Nephron (organoid): ENCODE results near the gene NDUFAF5.

Source experiments
- H3K27ac Mint-ChIP-seq, 3 experiments: 2 replicates each; pipeline ENCODE4 v1.8.0; 2020; ENCODE audit warnings: mixed read lengths in 3 of 3, mild to moderate bottlenecking in 2 of 3, moderate library complexity in 1 of 3
- H3K27me3 Mint-ChIP-seq: 2 replicates; pipeline ENCODE4 v1.8.0; 2021; ENCODE audit warnings: low read depth, mild to moderate bottlenecking, moderate library complexity, mixed read lengths
- H3K36me3 Mint-ChIP-seq: 2 replicates; pipeline ENCODE4 v1.8.0; 2020; ENCODE audit warnings: low read depth, mixed read lengths
- H3K4me1 Mint-ChIP-seq: 2 replicates; pipeline ENCODE4 v1.8.0; 2020; ENCODE audit warnings: mixed read lengths
- H3K4me3 Mint-ChIP-seq, 3 experiments: 2 replicates each; pipeline ENCODE4 v1.8.0; 2020; ENCODE audit warnings: mild to moderate bottlenecking in 3 of 3, mixed read lengths in 3 of 3, moderate library complexity in 2 of 3
- H3K9me3 Mint-ChIP-seq: 2 replicates; pipeline ENCODE4 v1.8.0; 2020; ENCODE audit warnings: mixed read lengths
- TF ChIP-seq, protein P1 (sequence below), 3 experiments: fragments of 200-600 bp; sonication (generic); IDR thresholded peaks; one replicate each; pipeline ENCODE4 v1.5.0; 2021; ENCODE audit warnings: antibody characterized with exemption in 3 of 3; ENCODE audit not compliant: unreplicated experiment in 3 of 3

Gene NDUFAF5

DNA sequence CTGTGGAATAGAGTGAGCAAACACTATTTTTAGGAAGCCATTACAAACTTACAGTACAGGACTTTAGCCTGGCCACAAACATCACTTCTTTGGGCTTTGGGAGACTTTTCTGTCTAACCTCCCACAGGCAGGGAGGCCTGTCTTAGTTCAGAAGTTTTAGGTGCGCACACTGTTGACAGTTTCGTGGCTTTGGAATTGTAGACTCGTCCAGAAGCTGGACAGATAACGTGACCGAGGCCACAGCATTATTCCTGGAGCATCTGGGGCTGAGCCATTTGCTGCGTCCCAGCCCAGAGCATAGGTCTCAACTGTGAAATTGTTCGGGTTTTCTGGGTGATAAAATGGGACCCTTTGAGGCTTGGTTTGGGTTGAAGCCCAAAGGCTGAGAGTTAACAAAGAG lies 53.8 kb downstream of the NDUFAF5 start:
- TF ChIP-seq, protein P1, sequence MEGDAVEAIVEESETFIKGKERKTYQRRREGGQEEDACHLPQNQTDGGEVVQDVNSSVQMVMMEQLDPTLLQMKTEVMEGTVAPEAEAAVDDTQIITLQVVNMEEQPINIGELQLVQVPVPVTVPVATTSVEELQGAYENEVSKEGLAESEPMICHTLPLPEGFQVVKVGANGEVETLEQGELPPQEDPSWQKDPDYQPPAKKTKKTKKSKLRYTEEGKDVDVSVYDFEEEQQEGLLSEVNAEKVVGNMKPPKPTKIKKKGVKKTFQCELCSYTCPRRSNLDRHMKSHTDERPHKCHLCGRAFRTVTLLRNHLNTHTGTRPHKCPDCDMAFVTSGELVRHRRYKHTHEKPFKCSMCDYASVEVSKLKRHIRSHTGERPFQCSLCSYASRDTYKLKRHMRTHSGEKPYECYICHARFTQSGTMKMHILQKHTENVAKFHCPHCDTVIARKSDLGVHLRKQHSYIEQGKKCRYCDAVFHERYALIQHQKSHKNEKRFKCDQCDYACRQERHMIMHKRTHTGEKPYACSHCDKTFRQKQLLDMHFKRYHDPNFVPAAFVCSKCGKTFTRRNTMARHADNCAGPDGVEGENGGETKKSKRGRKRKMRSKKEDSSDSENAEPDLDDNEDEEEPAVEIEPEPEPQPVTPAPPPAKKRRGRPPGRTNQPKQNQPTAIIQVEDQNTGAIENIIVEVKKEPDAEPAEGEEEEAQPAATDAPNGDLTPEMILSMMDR (IDR thresholded peaks at IDR 0.05; ENCODE audit: unreplicated experiment in 3 of 3): no peak
- Mint-ChIP-seq H3K27me3 (peaks cover 14% of the 10 kb centered on the region), H3K9me3 (no peaks in the 10 kb centered on the region), H3K4me1 (no peaks in the 10 kb centered on the region), H3K4me3 (no peak overlapping the region), H3K36me3 (no peaks in the 10 kb centered on the region), H3K27ac (no peak overlapping the region)

DNA sequence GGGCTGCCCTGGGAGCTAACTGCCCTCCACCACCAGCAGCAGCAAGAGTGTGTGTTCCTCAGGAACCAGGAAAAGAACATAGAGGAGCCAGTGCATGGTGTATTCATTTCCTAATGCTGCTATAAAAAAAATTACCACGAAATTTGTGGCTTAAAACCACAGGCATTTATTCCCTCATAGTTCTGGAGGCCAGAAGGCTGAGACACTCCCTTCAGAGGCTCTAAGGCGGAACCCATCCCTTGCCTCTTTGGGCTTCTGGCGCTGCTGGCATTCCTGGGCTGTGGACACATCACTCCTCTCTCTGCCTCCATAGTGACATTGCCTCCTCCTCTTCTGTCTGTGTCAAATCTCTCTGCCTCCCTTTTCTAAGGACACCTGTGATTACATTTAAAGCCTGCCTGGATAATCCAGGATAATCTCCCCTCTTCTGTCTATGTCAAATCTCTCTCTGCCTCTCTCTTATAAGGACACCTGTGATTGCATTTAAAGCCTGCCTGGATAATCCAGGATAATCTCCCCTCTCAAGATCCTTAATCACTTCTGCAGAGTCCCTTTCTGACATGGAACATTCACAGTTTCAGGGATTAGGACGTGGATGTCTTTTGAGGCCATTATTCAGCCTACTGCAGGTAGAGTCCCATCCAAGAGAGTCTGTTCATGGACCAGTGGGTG lies 54.7 kb downstream of the NDUFAF5 start:
- Mint-ChIP-seq H3K9me3 (no peaks in the 10 kb centered on the region), H3K27ac (no peak overlapping the region)

DNA sequence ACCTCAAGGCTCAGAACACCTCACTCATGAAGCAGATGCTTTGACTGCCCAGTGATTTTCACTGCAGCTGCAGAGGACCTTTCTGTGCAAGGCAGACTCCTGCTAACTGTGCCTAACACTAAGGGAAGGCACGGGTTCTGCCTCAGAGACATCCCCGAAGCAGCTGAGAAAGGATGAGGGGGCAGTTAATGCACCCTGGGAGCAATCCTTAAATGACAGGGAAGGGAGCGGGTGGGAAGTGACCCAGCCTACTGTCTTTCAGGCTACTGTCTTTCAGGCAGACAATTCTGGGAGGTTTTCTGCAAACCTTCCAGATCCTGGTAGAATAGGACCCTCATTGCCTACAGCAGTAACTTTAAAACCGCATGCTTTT lies 55.3 kb downstream of the NDUFAF5 start:
- no peaks in the 10 kb centered on the region for H3K4me1 Mint-ChIP-seq
- H3K27me3 Mint-ChIP-seq: peaks cover 21% of the 10 kb centered on the region
- TF ChIP-seq, protein P1 (IDR thresholded peaks at IDR 0.05; ENCODE audit: unreplicated experiment in 3 of 3): no peak
- no peaks in the 10 kb centered on the region for H3K9me3 Mint-ChIP-seq
- no peaks in the 10 kb centered on the region for H3K36me3 Mint-ChIP-seq
- no peak overlapping the region for H3K4me3 Mint-ChIP-seq
- no peak overlapping the region for H3K27ac Mint-ChIP-seq

More for the DNA sequence above, 54.7 kb downstream of the NDUFAF5 start:
- Mint-ChIP-seq H3K4me1 (no peaks in the 10 kb centered on the region), H3K36me3 (no peaks in the 10 kb centered on the region), H3K4me3 (no peak overlapping the region), H3K27me3 (peaks cover 21% of the 10 kb centered on the region)
- TF ChIP-seq, protein P1 (IDR thresholded peaks at IDR 0.05; ENCODE audit: unreplicated experiment in 3 of 3): no peak

DNA sequence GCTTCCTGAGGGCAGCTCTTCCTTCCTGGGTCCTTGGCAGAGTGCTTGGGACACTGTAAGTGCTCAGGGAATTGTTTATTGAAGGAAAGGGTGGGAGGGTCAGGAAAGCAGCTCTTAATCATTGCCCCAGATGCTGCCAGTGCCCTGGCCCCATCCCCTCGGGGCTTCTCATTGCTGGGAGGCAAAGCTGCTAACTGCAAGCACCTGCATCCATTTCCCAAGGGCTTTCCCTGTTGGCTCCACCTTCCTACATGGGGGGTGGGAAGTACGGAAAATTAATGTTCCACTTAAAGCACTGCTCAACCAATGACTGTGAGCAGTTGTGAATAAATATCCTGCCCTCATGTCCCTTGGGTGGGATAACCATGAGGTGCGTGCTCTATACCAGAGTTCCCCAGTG lies 56.4 kb downstream of the NDUFAF5 start:
- H3K4me1 Mint-ChIP-seq: no peaks in the 10 kb centered on the region
- no peaks in the 10 kb centered on the region for H3K9me3 Mint-ChIP-seq
- H3K27me3 Mint-ChIP-seq: peaks cover 21% of the 10 kb centered on the region
- no peak overlapping the region for H3K4me3 Mint-ChIP-seq
- no peak overlapping the region for H3K27ac Mint-ChIP-seq
- H3K36me3 Mint-ChIP-seq: no peaks in the 10 kb centered on the region
- TF ChIP-seq, protein P1 (IDR thresholded peaks at IDR 0.05; ENCODE audit: unreplicated experiment in 3 of 3): no peak

DNA sequence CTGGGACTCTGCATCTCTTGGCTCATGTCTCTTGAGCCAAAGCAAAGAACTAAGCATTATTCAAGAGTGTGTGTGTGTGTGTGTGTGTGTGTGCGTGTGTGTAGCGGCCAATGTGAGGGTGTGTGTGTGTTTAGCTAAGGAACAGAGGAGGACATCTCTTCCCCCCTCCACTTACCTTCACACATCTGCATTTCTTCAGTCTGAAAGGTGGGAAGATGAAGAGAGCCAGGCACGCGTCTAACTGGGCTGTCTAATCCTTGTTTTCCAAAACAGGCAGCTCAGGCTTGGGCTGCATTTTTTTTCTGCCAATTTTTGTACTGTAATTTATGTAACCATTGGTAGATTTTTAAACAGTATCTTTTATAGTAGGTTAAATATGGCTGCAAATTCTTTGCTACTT lies 59.5 kb downstream of the NDUFAF5 start:
- Mint-ChIP-seq H3K9me3 (no peaks in the 10 kb centered on the region), H3K4me3 (no peak overlapping the region), H3K27ac (no peak overlapping the region), H3K36me3 (no peaks in the 10 kb centered on the region), H3K27me3 (peaks cover 17% of the 10 kb centered on the region), H3K4me1 (no peaks in the 10 kb centered on the region)
- TF ChIP-seq, protein P1 (IDR thresholded peaks at IDR 0.05; ENCODE audit: unreplicated experiment in 3 of 3): no peak

DNA sequence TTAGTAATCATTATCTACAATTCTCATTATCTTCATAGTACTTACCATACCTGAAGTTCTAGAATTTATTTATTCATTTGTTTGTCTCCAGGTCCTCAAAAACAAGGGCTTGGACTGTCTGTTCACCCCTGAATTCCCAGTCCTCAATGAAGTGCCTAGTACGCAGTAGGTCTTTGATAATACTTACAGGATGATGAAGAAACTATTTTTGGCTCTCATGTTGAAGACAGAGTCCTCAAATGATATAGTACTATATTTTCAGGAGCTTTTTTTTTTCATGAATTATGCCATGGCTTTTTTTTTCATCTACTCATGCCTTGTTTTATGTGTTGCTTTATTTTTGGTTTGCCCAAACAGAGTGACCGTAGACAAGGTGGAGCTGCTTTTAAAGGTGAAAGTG lies 66.5 kb downstream of the NDUFAF5 start:
- H3K4me1 Mint-ChIP-seq: peaks cover 4% of the 10 kb centered on the region
- no peaks in the 10 kb centered on the region for H3K9me3 Mint-ChIP-seq
- H3K27ac Mint-ChIP-seq: no peak overlapping the region
- TF ChIP-seq, protein P1 (IDR thresholded peaks at IDR 0.05; ENCODE audit: unreplicated experiment in 3 of 3): no peak
- H3K4me3 Mint-ChIP-seq: no peak overlapping the region
- no peaks in the 10 kb centered on the region for H3K36me3 Mint-ChIP-seq
- peaks cover 12% of the 10 kb centered on the region for H3K27me3 Mint-ChIP-seq
